DOHH2 (cell line): Measurements from ENCODE around the gene POU2F1.

ENCODE experiments used
- CTCF ChIP-seq: fragments of 200-600 bp; sonication (generic); IDR thresholded peaks from one replicate; pipeline ENCODE4 v1.5.1; 2014; ENCODE audit warnings: antibody characterized with exemption, mild to moderate bottlenecking, low read depth, low read length; ENCODE audit not compliant: poor library complexity, severe bottlenecking
- EZH2phosphoT487 ChIP-seq: fragments of 200-600 bp; sonication (generic); IDR thresholded peaks from 2 replicates; pipeline ENCODE4 v1.6.1; 2017; ENCODE audit warnings: borderline replicate concordance, mild to moderate bottlenecking, antibody characterized with exemption, low read length, moderate library complexity, mixed read lengths

DNA sequence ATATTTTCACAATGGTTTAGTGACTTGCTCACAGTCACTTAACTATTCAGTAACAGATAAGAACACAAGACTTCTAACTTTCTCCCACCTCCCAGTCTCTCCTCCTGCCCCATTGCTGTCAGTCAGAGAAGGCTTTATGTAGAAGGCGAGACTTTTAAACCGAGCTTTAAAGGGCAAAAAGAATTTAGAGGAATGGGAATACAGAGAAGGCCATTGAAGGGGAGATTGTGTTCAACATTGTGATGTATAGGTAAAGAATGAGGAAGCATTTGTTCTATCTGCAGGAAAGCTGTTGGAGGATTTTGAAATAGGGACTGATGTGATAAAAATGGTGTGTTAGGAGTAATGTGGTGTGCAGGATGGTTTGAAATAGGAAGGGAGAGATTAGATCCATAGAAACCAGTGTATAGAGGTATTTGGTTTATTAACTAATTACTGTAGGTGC is 7.3 kb downstream of the POU2F1 start:
- TF ChIP-seq CTCF, result no peak
- no peak for TF ChIP-seq EZH2phosphoT487
